ENCODE data around the gene ZBTB17.

ZBTB17 gene

DNA sequence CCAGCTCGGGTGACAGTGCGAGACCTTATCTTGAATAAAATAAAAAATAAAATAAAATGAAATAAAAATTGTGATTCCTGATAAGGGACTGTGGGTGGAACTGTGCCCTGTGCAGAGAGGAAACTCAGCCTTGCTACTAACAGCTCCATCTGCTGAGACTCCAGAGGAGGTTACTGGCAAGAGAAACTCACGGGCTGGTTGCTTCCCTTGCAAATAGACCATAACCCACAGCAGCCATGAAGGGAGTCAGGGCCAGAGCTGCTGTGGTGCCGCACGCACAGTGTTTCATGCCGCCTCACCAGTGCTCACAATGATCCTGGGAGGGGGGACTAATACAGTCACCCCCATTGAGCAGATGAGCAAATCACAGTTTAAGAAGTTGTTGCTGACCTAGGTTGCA lies 13.7 kb downstream of the ZBTB17 start:
- Histone ChIP-seq H3K9ac (ENCODE audit: low read depth, low read length) (no peak overlapping the region), H4K20me1 (ENCODE audit: insufficient read depth, low read length) (peaks cover 56% of the 10 kb centered on the region), H3K27ac (ENCODE audit: low read length) (no peak overlapping the region), H3K4me1 (ENCODE audit: insufficient read depth, low read length) (no peaks in the 10 kb centered on the region), H3K4me2 (ENCODE audit: insufficient read depth, low read length) (no peak overlapping the region), H3K79me2 (ENCODE audit: insufficient read depth, low read length) (peaks cover 88% of the 10 kb centered on the region), H2AFZ (ENCODE audit: low read depth, low read length) (no peak overlapping the region), H3K4me3 (ENCODE audit: low read depth in 1 of 2, low read length in 2 of 2) (no peak overlapping the region), H3K9me3 (ENCODE audit: insufficient read depth, low read length, severe bottlenecking) (no peaks in the 10 kb centered on the region), H3K36me3 (ENCODE audit: insufficient read depth, low read length) (peaks cover 24% of the 10 kb centered on the region), H3K27me3 (ENCODE audit: insufficient read depth, low read length, poor library complexity) (no peaks in the 10 kb centered on the region)
- no peak for ATAC-seq (ENCODE audit: insufficient read depth, low read depth)
- TF ChIP-seq, protein P1, sequence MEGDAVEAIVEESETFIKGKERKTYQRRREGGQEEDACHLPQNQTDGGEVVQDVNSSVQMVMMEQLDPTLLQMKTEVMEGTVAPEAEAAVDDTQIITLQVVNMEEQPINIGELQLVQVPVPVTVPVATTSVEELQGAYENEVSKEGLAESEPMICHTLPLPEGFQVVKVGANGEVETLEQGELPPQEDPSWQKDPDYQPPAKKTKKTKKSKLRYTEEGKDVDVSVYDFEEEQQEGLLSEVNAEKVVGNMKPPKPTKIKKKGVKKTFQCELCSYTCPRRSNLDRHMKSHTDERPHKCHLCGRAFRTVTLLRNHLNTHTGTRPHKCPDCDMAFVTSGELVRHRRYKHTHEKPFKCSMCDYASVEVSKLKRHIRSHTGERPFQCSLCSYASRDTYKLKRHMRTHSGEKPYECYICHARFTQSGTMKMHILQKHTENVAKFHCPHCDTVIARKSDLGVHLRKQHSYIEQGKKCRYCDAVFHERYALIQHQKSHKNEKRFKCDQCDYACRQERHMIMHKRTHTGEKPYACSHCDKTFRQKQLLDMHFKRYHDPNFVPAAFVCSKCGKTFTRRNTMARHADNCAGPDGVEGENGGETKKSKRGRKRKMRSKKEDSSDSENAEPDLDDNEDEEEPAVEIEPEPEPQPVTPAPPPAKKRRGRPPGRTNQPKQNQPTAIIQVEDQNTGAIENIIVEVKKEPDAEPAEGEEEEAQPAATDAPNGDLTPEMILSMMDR (IDR thresholded peaks at IDR 0.05; ENCODE audit: borderline replicate concordance, extremely low read depth, low read length, poor library complexity, severe bottlenecking) = no peak
- TF ChIP-seq EZH2 (IDR thresholded peaks at IDR 0.05; ENCODE audit: borderline replicate concordance, low read depth, low read length, severe bottlenecking) = no peak
- no peak for DNase-seq

DNA sequence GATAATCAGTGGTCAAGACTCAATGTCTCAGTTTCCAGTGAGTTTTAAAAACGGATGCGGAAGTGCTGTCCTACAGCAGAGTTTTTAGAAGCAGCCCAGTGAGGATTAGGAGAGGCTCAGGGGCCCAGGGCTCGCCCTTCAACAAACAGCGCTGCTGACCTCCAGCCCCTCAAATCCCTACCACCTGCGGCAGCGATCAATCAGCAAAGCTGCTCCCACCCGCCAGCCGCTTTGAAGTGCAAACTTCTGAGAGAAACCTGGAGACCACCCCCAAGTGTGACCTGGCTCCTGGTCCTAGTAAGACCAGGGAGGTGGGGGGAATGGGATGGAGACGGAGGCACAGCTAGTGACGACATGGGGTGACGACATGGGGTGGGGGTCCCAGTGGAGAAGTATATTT lies 14.4 kb downstream of the ZBTB17 start:
- H2AFZ ChIP-seq (ENCODE audit: low read depth, low read length) = no peak overlapping the region
- H3K27ac ChIP-seq (ENCODE audit: low read length) = no peak overlapping the region
- no peaks in the 10 kb centered on the region for H3K9me3 ChIP-seq (ENCODE audit: insufficient read depth, low read length, severe bottlenecking)
- DNase-seq = no peak
- H3K4me2 ChIP-seq (ENCODE audit: insufficient read depth, low read length) = no peak overlapping the region
- no peaks in the 10 kb centered on the region for H3K4me1 ChIP-seq (ENCODE audit: insufficient read depth, low read length)
- TF ChIP-seq EZH2 (IDR thresholded peaks at IDR 0.05; ENCODE audit: borderline replicate concordance, low read depth, low read length, severe bottlenecking) = no peak
- TF ChIP-seq, protein P1 (IDR thresholded peaks at IDR 0.05; ENCODE audit: borderline replicate concordance, extremely low read depth, low read length, poor library complexity, severe bottlenecking) = no peak
- no peak for ATAC-seq (ENCODE audit: insufficient read depth, low read depth)
- no peaks in the 10 kb centered on the region for H3K27me3 ChIP-seq (ENCODE audit: insufficient read depth, low read length, poor library complexity)
- H3K36me3 ChIP-seq (ENCODE audit: insufficient read depth, low read length) = peaks cover 21% of the 10 kb centered on the region
- H3K4me3 ChIP-seq (ENCODE audit: low read depth in 1 of 2, low read length in 2 of 2) = no peak overlapping the region
- H4K20me1 ChIP-seq (ENCODE audit: insufficient read depth, low read length) = peaks cover 54% of the 10 kb centered on the region
- no peak overlapping the region for H3K9ac ChIP-seq (ENCODE audit: low read depth, low read length)
- H3K79me2 ChIP-seq (ENCODE audit: insufficient read depth, low read length) = peaks cover 86% of the 10 kb centered on the region

GRCh38 chr1:15960808-15961207 lies 15.1 kb downstream of the ZBTB17 start:
- ATAC-seq (ENCODE audit: insufficient read depth, low read depth) (no peak), DNase-seq (no peak)
- Histone ChIP-seq H4K20me1 (ENCODE audit: insufficient read depth, low read length) (peaks cover 52% of the 10 kb centered on the region), H3K27me3 (ENCODE audit: insufficient read depth, low read length, poor library complexity) (no peaks in the 10 kb centered on the region), H2AFZ (ENCODE audit: low read depth, low read length) (no peak overlapping the region), H3K27ac (ENCODE audit: low read length) (no peak overlapping the region), H3K36me3 (ENCODE audit: insufficient read depth, low read length) (peaks cover 21% of the 10 kb centered on the region), H3K4me3 (ENCODE audit: low read depth in 1 of 2, low read length in 2 of 2) (no peak overlapping the region), H3K9me3 (ENCODE audit: insufficient read depth, low read length, severe bottlenecking) (no peaks in the 10 kb centered on the region), H3K79me2 (ENCODE audit: insufficient read depth, low read length) (peaks cover 86% of the 10 kb centered on the region), H3K9ac (ENCODE audit: low read depth, low read length) (no peak overlapping the region), H3K4me2 (ENCODE audit: insufficient read depth, low read length) (no peak overlapping the region), H3K4me1 (ENCODE audit: insufficient read depth, low read length) (no peaks in the 10 kb centered on the region)
- TF ChIP-seq EZH2 (IDR thresholded peaks at IDR 0.05; ENCODE audit: borderline replicate concordance, low read depth, low read length, severe bottlenecking) = no peak
- TF ChIP-seq, protein P1 (IDR thresholded peaks at IDR 0.05; ENCODE audit: borderline replicate concordance, extremely low read depth, low read length, poor library complexity, severe bottlenecking) = no peak
